GM03348 (cell line): ENCODE measurements around the gene LMO1.

ENCODE experiments used
- DNase-seq: peaks from one replicate; pipeline ENCODE4 v3.0.0; 2012; ENCODE audit warnings: low spot score

Gene LMO1

DNA sequence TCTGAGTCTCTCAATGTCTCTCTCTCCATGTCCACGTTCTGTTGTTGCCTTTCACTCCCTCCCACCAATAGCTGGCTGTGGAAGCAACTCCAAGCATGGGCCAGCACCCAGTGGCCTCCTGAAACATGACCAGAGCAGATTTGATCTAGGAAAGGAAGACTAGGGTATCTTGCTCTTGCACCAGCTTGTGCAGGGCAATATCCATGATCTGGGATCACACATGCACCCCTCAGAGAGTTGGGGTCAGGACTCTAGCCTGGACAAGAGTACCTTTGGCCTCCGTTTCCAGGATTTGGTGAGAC, 60.3 kb downstream of the LMO1 start:
- no peak for DNase-seq

DNA sequence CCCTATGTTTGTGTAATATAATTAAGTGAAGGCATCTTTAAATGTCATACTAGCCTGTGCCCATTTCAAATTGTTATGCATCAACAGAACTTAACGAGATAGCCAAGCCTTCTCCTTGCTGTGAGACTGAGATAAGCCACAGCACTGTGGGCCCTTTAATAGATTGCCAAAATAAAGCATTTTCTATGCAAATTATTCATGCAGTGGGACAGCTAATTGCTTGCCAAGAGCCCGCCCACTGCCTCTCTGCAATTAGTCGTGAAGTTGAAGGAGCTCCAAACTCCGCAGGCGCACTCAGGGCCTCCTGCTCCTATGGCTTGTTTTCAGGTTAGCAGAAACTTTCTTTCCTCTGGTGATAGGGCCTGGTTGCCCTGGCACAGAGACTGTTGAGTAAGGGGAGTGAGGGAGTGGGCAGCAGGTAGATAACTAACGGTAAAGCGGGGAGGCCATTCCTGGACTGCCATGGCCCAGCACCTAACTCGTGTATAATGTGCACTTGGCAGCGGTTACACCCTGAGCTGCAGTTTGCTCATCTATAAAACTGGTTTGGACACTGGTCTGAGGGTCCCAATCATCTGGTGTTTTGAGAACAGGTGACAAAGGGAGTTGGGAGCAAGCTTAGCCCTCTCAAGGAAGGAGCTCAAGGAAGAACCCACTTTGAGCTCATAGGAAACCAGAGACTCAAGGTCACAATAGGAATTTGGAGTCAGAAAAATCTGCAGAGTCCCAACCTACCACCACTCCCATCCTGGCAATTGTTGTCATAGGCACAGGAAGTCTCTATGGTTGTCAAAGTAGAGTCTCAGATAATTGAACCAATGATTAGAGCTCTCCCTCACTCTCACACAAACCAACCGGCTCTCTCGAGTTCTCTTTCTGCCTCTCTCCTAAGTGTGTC, 60.9 kb downstream of the LMO1 start:
- no peak for DNase-seq

- DNase-seq: no peak
These were observed 61.9 kb downstream of the LMO1 start for GRCh38 chr11:8201644-8202365.

DNA sequence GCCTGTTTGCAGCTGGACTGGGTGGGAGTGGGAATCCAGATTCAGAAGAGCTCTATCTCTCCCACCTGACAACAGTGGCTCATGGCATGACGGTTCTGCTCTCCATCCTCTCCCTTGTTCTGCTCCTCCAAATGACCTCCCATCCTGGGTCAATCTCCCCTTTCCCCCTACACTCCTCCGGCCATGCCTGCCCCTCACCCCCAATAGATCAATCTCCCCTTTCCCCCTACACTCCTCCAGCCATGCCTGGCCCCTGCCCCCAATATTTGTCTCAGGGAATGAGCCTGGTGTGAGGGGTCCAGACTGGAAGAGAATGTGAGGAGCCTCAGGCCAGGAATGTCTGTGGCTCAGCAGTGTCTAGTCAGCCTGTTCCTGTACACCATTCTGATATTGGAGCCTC, 64.0 kb downstream of the LMO1 start:
- DNase-seq: no peak

- DNase-seq: no peak
These were observed 66.9 kb downstream of the LMO1 start for GRCh38 chr11:8196749-8197148.

DNA sequence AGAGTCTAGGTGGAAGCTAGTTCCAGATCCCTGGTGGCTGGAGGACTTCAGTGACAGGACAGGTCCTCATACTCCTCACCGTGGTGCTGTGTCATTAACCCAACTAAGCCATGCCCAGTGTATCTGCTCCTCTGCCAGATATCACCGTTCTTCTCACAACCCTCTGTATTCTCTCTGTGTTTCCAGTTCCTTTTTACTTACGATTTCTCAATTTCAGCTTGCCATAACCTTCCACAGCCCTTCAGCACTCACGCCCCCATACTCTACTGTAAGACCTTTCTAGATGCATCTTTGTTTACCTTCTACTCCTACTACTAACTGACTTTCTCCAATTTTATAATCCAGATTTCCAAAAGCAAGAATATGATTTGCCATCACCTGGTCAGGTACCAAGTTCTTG, 68.7 kb downstream of the LMO1 start:
- DNase-seq: no peak

DNA sequence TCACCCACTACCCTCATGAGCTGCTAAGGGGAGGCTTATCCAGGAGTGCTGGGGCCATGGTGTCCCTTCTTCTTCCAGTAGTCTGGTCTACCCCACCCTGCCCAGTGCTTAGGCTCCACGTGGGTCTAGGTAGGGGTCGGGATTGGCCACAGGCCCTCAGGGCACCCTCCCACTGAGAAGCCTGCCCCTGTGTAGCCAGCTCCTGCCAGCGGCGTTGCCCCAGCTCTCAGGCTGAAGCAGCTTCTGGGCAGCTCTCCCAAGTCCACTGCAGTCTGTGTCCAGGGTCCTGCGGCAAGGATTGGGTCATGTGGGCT, 70.8 kb downstream of the LMO1 start:
- no peak for DNase-seq

DNA sequence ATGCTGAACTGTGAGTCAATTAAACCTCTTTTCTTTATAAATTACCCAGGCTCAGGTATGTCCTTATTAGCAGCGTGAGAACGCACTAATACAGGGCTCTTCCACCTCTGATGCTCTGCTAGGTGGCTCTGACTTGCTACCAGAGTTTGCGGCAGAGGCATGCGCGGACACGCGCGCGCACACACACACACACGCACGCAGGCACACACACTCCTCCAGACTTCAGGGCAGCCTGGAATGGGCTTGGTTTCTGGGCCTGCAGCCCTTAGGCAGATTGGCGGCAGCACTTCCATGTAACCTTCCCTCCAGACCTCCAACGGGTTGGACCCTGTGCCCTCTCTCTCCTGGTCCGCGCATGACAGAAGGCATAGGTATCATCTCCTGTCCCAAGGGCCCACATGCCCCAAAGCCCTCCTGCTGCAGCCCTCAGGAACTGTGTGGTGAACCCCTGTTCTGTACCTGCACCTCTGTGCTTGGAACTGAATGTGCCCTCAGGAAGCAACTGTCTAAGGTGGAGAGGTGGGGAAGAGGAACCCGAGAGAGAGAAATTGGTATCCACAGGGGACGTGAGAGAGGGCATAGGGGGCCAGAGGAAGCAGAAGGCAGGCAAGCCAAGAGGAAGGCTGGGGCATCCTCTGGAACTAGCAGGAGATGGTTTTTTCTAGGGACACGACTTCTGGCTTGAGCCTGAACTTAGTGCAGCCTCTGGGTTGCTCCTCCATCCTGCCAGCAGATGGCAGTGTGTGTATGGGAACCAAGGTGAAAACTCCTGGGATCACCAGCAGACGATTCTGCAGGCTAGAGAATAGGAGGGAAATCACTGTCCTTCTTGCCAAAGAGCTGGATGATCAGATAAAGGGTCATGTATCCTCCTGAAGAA, 71.4 kb downstream of the LMO1 start:
- peak; percentile 89 for DNase-seq

DNA sequence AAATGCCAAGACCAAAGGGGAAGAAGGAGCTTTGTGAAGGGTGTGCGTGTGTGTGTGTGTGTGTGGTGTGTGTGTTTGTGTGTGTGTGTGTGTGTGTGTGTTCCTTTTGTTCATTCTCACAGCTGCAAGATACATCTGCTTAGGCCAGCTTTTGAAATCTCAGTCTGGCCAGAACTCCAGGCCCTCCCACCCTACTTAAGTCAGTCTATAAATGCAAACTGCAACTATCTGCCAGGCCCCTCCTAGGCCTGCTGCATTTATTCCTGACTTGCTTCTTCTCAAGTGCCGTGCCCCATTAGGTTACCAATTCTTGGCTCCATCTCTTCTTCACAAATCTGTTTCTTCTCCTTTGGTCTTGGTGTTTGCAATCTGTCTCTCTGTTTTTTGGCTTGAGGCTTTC, 73.2 kb downstream of the LMO1 start:
- no peak for DNase-seq

- no peak for DNase-seq
These were observed 77.2 kb downstream of the LMO1 start for GRCh38 chr11:8186429-8186828.

GRCh38 chr11:8183111-8183510, 80.6 kb downstream of the LMO1 start:
- no peak for DNase-seq

GRCh38 chr11:8180469-8180868, 83.2 kb downstream of the LMO1 start:
- DNase-seq: no peak

GRCh38 chr11:8178297-8178696, 85.4 kb downstream of the LMO1 start:
- DNase-seq: no peak

DNA sequence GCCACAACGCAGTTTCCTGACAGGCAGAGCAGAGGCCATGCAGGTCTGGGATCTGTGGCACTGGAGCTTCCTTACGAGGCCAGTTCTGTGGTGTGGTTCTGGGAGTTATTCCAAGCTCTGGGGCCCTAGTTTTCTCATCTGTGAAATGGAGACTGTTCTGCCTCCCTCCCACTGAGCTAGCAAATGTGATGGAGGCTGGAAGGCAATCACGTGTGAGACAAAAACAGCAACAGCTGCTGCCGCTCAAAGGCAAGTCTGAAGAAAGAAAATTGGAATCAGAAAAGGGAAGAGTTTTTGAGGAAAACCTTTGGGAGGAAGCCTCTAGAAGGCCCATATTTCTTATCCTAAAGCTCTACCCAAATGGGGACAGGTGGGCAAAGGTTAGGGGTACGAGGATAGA, 86.5 kb downstream of the LMO1 start:
- DNase-seq: no peak
